Measurements from ENCODE around the gene ITFG2.

The ITFG2 gene

DNA sequence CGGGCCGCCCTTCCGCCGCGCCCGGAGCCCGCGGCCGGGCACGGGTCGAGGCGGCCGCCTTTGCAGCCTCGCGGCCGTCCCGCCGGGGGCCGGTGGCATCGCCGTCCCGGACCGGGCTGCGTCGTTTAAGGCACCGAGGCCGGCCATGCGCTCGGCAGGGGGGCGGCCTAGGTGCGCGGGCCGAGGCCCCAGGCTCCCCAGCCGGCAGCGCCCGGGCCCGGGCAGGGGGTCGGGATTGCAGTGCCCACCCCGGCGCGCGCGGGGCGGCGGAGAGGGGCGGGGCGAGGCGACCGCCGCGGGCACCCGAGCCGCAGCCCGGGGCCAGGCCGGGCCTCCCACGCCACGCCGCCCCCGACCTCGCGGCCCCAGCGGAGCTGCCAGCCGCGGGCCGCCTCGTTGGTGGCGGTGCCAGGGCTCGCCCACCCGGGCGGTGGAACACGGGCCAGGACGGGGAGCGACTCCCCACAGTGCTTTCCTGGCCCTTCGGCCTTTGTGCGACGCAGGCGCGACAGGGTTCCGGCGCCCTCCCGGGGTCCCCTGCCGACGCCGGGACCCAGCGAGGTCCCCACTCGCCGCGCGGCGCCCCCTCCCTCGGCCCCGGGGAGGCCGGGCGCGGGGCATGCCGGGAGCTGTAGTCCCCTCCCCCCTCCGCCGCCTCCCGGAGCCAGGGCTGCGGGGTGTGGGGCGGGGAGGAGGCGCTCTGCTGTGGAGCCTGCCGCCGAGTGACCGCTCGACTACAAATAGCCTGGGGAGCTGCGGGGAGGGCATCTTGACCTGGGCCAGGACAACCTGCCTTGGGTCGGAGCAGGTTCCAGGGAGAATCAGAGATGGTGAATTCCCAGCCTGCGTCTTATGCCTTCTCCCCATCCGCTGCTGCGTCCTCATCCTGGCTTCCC, 16.9 kb upstream of the ITFG2 start:
- peak; percentile 59 for DNase-seq

DNA sequence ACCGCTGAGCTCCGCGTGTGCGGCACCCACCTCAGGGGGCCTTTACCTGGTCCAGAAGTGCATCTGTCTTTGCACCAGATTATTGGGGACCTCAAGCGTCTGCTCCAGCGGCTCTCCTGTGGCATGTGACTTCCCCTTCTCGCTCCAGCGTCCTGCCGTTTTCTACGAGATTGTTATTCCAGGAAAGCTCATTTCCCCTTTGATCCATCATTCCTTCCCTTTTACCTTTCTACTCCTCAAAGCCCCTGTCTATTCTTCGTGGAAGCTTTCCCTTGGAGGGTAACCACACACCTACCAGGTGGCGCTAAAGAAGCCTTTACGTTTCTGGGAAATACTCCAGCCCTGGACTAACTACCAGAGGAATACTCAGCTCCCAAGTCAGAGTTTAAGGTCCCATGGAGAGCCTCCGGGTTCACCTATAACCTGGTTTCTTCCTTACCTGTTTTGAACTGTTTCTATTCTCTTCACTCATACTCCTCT, 16.2 kb upstream of the ITFG2 start:
- no peak for DNase-seq

DNA sequence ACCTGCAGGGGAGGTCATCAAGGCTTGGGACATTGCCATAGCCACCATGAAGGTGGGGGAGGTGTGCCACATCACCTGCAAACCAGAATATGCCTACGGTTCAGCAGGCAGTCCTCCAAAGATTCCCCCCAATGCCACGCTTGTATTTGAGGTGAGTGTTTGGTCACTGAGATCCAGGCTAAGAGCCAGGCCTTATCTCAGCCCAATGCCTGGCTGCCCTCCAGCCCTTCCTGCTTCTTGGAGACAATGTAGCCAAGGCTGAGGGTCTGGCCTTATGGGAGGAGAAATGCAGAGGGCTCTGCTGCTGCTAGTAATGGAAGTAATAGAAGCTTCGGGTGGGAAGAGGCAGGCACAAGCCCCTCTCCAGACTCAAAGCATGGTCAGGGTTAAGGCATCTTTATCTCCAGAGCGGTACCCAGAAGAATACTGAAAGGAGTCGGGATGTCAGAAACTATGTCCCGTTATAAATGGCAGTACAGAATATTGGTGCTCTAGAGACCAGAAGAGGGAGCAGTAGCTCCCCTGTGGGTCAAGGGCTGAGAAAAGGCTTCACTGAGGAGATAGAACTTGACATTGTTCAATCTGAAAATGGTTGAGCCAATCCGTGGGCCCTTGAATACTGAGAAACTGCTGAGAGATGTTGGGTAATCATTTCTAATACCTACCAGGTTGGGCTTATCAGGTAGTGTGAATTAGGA, 14.6 kb upstream of the ITFG2 start:
- no peak for DNase-seq

DNA sequence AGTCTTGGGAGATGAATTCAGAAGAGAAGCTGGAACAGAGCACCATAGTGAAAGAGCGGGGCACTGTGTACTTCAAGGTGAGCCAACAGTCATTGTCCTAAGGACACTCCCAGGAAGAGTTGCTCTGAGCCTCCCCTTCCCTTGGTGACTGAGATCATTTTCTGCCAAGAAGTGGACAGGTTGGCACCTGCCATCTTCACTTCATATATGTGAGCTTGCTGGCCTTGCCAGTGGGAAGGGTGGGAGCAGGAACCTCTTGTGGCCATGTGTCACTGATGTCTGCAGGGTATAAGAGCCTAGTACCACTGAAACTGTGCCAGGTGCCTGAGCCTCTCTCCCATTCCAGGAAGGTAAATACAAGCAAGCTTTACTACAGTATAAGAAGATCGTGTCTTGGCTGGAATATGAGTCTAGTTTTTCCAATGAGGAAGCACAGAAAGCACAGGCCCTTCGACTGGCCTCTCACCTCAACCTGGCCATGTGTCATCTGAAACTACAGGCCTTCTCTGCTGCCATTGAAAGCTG, 12.4 kb upstream of the ITFG2 start:
- DNase-seq: no peak

DNA sequence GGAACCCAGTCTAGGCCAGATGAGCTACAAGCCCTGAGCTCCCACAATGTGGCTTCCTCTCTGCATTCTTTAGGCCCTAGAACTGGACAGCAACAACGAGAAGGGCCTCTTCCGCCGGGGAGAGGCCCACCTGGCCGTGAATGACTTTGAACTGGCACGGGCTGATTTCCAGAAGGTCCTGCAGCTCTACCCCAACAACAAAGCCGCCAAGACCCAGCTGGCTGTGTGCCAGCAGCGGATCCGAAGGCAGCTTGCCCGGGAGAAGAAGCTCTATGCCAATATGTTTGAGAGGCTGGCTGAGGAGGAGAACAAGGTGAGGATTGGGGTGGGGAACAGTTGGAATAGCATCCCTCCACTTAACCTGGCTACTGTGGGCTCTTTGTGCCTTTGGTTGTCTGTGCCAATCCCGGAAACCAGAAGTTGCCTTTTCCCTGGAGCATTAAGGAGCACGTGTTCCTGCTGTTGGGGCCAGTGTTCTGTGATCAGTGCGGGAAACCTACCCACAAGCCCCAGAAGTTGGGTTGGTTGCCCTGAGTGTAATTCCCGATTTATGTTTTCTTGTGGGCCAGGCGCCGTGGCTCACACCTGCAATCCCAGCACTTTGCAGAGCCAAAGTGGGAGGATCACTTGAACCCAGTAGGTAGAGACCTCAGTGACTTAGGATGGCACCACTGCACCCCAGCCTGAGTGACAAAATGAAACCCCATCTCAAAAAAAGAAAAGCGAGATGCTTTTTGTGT, 11.3 kb upstream of the ITFG2 start:
- no peak for DNase-seq

DNA sequence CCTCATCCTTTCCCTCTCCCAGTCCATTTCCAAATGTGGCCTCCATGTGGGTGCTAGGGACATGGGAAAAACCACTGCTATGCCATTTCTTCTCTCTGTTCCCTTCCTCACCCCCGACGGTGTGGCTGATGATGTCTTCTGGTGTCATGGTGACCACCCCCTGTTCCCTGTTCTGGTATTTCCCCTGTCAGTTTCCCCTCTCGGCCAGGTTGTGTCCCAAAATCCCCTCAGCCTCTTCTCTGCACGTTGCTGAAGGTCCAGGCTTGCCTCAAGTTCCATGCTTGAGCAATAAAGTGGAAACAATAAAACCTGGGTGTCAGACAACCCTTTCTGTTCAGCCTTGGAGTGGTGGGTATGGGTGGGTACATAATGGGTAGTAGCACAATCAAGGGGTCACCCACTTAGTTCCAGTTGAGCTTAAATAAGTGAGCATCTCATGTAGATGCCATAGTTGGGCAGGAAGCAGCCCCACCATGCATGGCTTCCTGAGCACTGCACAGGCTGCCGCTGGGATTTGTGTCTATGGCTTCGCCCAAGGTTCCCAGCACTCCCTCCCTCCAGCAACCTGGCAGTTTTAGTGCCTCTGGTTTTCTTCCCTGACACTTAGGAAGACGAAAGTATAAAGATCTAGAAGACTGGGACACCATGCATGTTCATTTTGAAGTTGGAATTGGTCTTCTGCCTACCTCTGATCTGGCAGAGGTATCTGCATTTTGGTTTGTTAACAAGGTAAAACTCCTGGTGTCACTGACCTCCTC, 8.7 kb upstream of the ITFG2 start:
- no peak for DNase-seq

DNA sequence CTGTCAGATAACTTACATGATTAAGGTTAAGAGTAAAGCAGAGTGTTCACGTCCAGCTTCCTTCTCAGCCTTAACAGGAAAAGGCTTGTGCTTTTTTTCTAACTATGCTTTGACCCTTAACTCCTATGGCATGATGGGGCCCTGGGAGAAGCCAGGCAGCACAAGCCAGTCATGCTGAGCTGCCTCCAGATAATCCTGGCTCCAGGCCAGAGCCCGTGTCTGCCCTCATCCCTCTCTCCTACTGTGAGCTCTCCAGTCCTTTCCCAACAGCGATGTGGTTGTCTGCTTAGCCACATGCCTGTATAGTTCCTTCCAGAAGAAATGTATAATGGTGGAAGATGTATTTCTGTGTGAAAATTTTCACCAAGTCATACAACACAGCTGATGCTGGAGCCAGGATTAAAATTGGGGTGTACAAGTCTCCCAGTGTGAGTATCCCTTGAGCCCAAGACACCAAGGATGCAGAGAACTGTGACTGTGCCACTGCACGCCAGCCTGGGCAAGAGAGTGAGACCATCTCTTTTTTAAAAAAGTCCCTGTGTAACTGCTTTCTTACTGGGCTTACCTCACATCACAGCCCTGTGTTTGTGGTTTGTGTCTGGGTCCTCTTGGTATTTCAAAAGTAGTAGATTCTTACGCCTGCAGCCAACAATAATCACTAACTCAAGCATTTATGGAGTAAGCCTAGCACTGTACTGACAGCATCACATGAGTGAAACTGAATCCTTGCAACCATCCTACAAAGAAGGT, 7.9 kb upstream of the ITFG2 start:
- DNase-seq: peak; percentile 45

DNA sequence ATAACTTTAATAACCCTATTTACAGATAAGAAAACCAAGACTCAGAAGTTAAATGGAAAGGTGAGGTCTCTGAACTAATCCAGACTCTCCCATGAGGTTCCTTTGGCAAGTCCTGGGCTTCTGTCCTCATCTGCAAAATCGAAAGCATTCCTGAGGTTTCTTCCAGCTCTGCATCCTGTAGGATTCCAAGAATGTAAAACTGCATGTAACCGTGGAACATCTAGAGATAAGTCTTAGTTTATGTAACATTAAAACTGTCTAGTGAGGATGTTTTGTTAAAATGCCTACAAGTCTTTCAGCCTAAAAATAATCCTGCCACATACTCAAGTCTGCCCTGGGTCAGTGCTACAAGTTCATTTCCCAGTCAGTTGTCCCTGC, 7.3 kb upstream of the ITFG2 start:
- peak; percentile 44 for DNase-seq

DNA sequence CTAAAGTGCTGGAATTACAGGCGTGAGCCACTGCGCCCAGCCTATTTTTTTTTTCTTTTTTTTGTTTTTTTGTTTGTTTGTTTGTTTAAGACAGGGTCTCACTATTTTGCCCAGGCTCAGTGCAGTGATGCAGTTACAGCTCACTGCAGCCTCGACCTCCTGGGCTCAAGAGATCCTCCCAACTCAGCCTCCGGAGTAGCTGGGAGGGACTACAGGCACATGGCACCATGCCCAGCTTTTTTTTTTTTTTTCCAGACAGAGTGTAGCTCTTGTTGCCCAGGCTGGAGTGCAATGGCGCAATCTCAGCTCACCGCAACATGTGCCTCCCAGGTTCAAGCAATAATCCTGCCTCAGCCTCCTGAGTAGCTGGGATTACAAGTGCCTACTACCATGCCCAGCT, 5.8 kb upstream of the ITFG2 start:
- DNase-seq: no peak

DNA sequence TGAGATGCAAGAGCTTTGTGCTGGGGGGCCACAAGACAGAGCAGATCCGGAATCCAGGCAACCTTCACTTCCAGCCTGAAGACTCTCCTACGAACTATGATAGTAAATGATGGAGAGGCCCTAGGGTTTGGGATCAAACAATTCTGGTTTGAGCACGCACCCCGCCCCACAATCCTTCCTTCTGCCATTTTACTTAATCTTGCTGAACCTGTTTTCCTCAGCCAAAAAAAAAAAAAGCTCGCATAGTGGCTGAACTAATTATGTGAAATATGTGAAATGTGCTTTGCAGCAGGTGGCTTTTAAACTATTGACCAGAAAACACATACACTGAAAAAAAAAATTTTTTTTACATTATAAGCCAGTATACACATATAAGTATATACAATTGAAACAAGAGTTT, 667 bp upstream of the ITFG2 start:
- DNase-seq: no peak

DNA sequence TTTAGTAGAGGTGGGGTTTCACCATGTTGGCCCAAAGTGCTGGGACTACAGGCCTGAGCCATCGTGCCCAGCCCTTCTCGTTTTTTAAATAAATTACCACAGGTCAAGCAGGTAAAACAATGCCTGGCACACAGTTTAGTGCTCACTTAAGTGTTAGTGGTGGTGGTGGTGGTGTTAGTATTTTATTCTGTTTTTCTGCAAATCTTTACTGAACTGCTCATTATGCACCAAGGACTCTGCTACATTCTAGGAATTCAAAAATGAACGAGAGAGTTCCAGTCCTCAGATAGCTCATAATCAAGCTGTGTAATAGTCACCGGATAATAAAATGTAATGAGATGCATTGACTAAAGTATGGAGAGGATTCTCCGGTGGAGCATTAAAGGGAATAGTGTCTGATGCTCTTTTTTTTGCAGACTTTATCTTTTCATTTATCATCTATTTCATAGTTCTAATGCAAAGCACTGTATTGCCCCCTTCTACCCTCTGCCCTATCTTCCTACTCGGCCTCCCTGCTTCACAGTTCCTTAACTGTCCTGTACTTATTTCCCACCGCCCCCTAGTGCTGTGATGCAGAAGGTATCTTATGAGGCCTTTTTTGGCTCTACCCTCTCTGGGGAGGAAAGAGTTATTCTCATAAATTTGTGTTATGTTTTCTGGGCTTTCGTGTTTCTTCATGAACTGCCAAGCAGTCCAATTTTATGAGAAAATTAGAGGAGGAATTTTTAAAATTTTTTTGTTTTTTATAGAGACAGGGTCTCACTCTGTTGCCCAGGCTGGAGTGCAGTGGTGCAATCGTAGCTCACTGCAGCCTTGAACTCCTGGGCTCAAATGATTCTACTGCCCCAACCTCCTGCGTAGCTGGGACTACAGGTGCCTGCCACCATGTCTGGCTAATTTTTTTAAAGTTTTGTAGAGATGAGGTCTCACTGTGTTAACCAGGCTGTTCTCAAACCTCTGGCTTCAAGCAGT, 1.0 kb downstream of the ITFG2 start:
- peak; percentile 74 for DNase-seq

DNA sequence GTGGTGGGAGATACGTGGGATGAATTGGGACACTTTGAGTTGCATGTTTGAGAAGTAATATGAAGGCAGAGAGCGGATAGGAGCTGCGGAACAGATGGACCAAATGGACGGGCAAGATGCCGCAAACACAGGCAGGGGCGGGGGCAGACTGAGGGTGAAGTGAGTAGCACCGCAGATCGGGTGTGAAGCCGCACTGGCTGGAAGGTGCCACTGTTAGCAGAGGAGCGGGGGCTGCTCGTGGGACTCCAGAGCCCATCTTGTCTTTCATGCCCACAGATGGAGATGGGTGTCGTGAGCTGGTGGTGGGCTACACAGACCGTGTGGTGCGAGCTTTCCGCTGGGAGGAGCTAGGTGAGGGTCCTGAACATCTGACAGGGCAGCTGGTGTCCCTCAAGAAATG, 7.3 kb downstream of the ITFG2 start:
- no peak for DNase-seq

DNA sequence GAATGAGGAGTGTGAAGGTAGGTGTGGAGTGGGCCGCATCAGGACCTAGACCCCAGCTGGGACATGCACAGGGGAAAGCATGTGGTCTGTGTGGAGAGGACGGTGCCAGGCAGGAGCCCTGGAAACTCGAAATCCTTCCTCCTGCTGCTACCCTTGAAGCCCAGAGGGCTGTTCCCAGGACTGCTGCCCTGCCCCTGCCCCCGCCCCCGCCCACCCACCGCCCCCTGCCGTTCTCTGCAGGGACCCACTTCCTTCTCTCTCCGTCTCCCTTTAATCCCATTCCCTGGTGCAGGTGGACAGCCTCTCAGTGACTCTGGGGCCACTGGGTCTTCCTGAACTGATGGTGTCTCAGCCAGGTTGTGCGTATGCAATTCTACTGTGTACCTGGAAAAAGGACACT, 8.0 kb downstream of the ITFG2 start:
- DNase-seq: no peak

DNA sequence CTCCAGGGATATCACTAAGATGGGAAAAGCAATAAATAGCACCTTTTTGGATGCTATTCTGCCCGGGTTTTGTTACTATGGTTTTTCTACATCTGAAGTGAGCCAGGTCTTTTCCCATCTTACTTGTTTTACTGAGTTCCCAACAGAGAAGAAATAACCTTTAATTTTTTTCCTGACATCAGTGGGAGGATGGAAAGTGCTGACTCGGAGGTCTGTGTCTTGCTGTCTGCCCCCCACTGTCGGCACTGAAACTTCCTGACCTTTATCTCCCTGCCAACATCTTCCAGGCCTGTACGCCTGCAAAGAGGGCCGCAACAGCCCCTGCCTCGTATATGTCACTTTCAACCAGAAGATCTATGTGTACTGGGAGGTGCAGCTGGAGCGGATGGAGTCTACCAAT, 11.0 kb downstream of the ITFG2 start:
- DNase-seq: no peak

DNA sequence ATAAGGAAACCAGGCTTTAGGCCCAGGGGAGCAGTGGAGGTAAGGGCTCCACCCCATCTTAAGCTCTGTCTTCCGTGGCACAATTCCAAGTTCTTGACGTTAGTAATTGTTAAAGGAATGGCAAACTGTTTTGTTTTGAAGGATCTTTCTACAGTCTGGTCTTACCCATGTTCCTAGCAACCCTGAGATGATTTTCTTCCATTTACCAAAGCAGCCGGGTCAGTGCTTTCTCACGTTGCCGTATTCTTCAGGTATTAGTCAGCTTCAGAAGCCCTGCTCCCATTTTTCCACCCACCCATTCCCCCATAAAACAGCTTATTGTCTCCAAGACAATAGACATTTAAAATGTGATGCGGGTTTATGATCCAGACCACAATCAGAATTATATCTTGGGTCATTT, 12.1 kb downstream of the ITFG2 start:
- no peak for DNase-seq

DNA sequence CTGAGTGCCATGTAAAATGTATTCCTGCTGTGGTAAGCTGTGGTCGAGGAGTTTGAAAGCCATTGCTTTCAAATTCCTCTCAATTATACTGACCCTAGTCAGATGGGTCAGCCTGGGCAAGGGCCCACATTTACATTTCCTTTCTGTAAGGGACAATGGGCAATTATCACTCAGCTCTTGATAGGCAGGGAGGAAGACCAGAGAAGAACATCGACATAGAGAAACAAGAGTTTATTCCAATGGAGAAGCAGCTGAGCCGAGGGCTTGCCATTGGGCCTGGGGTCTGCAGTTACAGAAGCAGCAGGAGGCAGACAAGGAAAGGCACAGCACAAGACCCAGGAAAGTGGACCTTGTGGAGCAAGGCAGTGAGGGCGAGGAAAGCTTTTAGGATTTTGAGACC, 12.7 kb downstream of the ITFG2 start:
- no peak for DNase-seq

DNA sequence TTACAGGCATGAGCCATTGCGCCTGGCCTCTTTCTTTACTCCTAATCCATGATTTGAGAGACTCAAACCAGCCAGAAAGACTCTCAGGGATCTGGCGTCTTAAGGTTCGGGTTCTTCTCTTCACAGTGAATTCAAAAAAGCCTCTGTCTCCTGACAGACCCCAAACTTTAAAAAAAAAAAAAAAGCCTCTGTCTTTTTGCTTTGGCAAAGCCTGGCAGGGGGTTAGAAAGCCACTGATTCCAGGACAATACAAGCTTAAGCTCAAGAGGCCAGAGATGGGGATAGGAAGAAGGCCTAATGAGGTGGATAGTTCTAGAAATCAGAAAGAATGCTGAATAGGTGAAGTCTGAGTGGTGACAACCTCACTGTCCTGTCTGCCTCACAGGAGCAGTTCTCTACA, 13.6 kb downstream of the ITFG2 start:
- DNase-seq: no peak

DNA sequence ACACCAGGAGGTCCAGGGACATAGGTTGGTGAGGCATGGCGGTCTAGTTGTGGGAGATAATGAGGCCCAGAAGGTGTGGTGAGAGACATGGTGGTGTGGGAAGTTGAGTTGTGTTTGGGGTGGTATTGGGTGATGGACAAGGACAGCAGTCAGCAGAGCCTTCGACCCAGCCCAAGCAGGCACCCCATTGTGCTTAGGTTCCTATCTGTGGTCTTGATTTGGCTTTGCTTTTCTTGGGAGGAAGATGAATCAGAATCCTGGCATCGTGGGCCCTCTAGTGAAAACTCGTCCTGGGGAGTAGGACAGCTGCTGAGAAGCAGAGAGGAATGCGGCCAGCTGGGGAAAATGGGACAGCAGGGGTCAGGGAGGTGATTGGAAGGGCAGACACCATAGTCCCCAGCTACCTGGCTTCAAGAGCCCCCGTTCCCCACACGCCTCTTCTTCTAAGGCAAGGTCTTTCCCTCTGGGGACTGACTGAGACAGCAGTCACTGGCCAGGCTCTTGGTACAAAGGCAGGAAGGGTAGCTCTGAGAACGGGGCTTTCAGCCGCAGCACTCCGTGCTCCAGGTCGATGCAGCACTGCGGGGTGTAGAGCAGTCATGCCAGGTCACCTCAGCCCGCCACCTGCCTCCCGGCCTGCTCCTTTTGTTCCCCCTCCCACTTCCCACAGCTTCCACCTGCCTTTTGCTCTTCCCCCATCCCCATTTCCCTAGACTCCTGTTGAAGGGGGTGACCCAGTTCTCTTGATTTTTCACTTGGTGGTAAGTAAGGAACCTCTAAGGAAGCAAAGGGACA, 14.4 kb downstream of the ITFG2 start:
- no peak for DNase-seq

DNA sequence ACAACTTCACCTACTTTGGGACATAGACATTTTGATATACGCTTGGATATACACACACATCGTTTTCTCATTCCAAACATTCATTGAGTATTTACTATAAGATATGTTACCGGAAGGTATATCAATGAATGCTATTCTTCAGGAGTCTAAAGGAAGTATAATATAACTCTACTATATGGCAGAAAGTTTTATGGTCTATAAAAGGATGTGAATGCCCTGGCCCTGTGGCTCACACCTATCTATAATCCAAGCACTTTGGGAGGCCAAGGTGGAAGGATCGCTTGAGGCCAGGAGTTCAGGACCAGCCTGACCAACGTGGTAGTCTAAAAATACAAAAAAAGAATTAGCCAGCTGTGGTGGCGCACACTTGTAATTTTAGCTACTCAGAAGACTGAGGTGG, 16.8 kb downstream of the ITFG2 start:
- DNase-seq: no peak
